ENCODE results near the gene EFCAB6.

EFCAB6 gene

GRCh38 chr22:43511276-43511910, 300.7 kb downstream of the EFCAB6 start:
- H3K4me1 Mint-ChIP-seq = no peaks in the 10 kb centered on the region
- no peak overlapping the region for H3K4me3 Mint-ChIP-seq
- no peak for DNase-seq
- no peak overlapping the region for H3K27ac Mint-ChIP-seq
- H3K27me3 Mint-ChIP-seq (ENCODE audit: low read depth, poor library complexity) = peaks cover 16% of the 10 kb centered on the region
- no peaks in the 10 kb centered on the region for H3K9me3 Mint-ChIP-seq
- H3K36me3 Mint-ChIP-seq (ENCODE audit: low read depth) = no peaks in the 10 kb centered on the region
- TF ChIP-seq CTCF (IDR thresholded peaks at IDR 0.05) = no peak

- no peak for TF ChIP-seq CTCF (IDR thresholded peaks at IDR 0.05)
- no peak for DNase-seq
- H3K4me3 Mint-ChIP-seq = no peak overlapping the region
- no peaks in the 10 kb centered on the region for H3K9me3 Mint-ChIP-seq
- peaks cover 16% of the 10 kb centered on the region for H3K27me3 Mint-ChIP-seq (ENCODE audit: low read depth, poor library complexity)
- H3K36me3 Mint-ChIP-seq (ENCODE audit: low read depth) = no peaks in the 10 kb centered on the region
- H3K27ac Mint-ChIP-seq = no peak overlapping the region
- H3K4me1 Mint-ChIP-seq = no peaks in the 10 kb centered on the region
Observed at GRCh38 chr22:43510281-43511070, 301.6 kb downstream of the EFCAB6 start.

- no peak for TF ChIP-seq CTCF (IDR thresholded peaks at IDR 0.05)
- no peak for DNase-seq
- no peaks in the 10 kb centered on the region for H3K36me3 Mint-ChIP-seq (ENCODE audit: low read depth)
- H3K4me1 Mint-ChIP-seq = no peaks in the 10 kb centered on the region
- peaks cover 16% of the 10 kb centered on the region for H3K27me3 Mint-ChIP-seq (ENCODE audit: low read depth, poor library complexity)
- H3K4me3 Mint-ChIP-seq = no peak overlapping the region
- H3K9me3 Mint-ChIP-seq = no peaks in the 10 kb centered on the region
- H3K27ac Mint-ChIP-seq = no peak overlapping the region
Observed at GRCh38 chr22:43509337-43509736, 302.8 kb downstream of the EFCAB6 start.

- Mint-ChIP-seq H3K27me3 (ENCODE audit: low read depth, poor library complexity) (peaks cover 16% of the 10 kb centered on the region), H3K36me3 (ENCODE audit: low read depth) (no peaks in the 10 kb centered on the region), H3K9me3 (no peaks in the 10 kb centered on the region), H3K4me3 (no peak overlapping the region), H3K4me1 (no peaks in the 10 kb centered on the region), H3K27ac (no peak overlapping the region)
- no peak for DNase-seq
- no peak for TF ChIP-seq CTCF (IDR thresholded peaks at IDR 0.05)
Observed at GRCh38 chr22:43508489-43508888, 303.6 kb downstream of the EFCAB6 start.

GRCh38 chr22:43507235-43507634, 304.9 kb downstream of the EFCAB6 start:
- no peak for DNase-seq
- H3K36me3 Mint-ChIP-seq (ENCODE audit: low read depth) = no peaks in the 10 kb centered on the region
- H3K4me3 Mint-ChIP-seq = no peak overlapping the region
- H3K27ac Mint-ChIP-seq = no peak overlapping the region
- H3K27me3 Mint-ChIP-seq (ENCODE audit: low read depth, poor library complexity) = peaks cover 17% of the 10 kb centered on the region
- no peaks in the 10 kb centered on the region for H3K9me3 Mint-ChIP-seq
- no peak for TF ChIP-seq CTCF (IDR thresholded peaks at IDR 0.05)
- no peaks in the 10 kb centered on the region for H3K4me1 Mint-ChIP-seq

GRCh38 chr22:43506487-43506886, 305.6 kb downstream of the EFCAB6 start:
- Mint-ChIP-seq H3K4me1 (no peaks in the 10 kb centered on the region), H3K4me3 (no peak overlapping the region), H3K27me3 (ENCODE audit: low read depth, poor library complexity) (peaks cover 18% of the 10 kb centered on the region), H3K27ac (no peak overlapping the region), H3K36me3 (ENCODE audit: low read depth) (no peaks in the 10 kb centered on the region), H3K9me3 (no peaks in the 10 kb centered on the region)
- no peak for DNase-seq
- TF ChIP-seq CTCF (IDR thresholded peaks at IDR 0.05) = no peak

Data from nephron progenitor cell (in vitro differentiated cells).